AG04450 (cell line): ENCODE measurements around the gene HCRT. TPM values are rescaled to one million over a fixed set of nuclear protein-coding genes. Genes with fewer than 3 reads are reported as not detected.

ENCODE experiments used
- CTCF ChIA-PET: fragments of 300-600, 350-600 bp; formaldehyde crosslinking; extraction: SDS; loops from one replicate; lab custom pipeline; 2022; ENCODE audit warnings: antibody characterized with exemption, inconsistent platforms; lab: Charles Lee
- POLR2A ChIA-PET: fragments of 350-600 bp; formaldehyde crosslinking; extraction: SDS; loops from one replicate; lab custom pipeline; 2021; ENCODE audit warnings: antibody characterized with exemption, inconsistent platforms; lab: Yijun Ruan, JAX
- DNase-seq: peaks from one replicate; pipeline ENCODE4 v3.0.0-alpha.2; 2011; ENCODE audit warnings: low read depth, low spot score
- H3K27ac ChIP-seq: one replicate; pipeline ENCODE4 v1.5.1; 2012; ENCODE audit warnings: low read depth, low read length, control low read depth
- H3K27me3 ChIP-seq: one replicate; pipeline ENCODE4 v1.6.0; 2012; ENCODE audit warnings: low read length; ENCODE audit not compliant: control insufficient read depth, insufficient read depth
- H3K4me3 ChIP-seq: 2 replicates; pipeline ENCODE4 v1.5.1; 2011; ENCODE audit warnings: mild to moderate bottlenecking, low read depth, low read length, control low read depth
- H3K9me3 ChIP-seq: 2 replicates; pipeline ENCODE4 v1.5.1; 2012; ENCODE audit warnings: low read length; ENCODE audit not compliant: control insufficient read depth, insufficient read depth
- CTCF ChIP-seq: IDR thresholded peaks from 2 replicates; pipeline ENCODE4 v1.5.1; 2011; ENCODE audit warnings: low read depth, low read length, control low read depth, inconsistent platforms
- polyA plus RNA-seq: library from polyadenylated mRNA; depleted of rRNA; stranded (reverse); fragments of >200 nt; gene quantifications from 2 replicates; pipeline ENCODE4 v1.2.3, GENCODE V29; 2011

HCRT gene
- polyA plus RNA-seq, 1 experiment: not detected

- DNase-seq: no peak
- Histone ChIP-seq H3K27ac (no peak overlapping the region), H3K27me3 (peaks cover 28% of the 10 kb centered on the region), H3K9me3 (no peaks in the 10 kb centered on the region; the same call in 1 of the 2 replicates), H3K4me3 (no peak overlapping the region)
- ChIA-PET CTCF (interaction anchor here (0.6 kb wide), 1 partner anchor 71 kb away, joined by 3 read pairs; no protein-coding TSS in a partner anchor), POLR2A (interaction anchor here (0.6 kb wide), 1 partner anchor 568 kb away, joined by 3 read pairs; no protein-coding TSS in a partner anchor)
- TF ChIP-seq CTCF: no peak
These were observed 13.4 kb downstream of the HCRT start for GRCh38 chr17:42171831-42172230.

GRCh38 chr17:42169351-42169750 lies 15.9 kb downstream of the HCRT start:
- TF ChIP-seq CTCF: no peak
- Histone ChIP-seq H3K9me3 (no peaks in the 10 kb centered on the region; the same call in 1 of the 2 replicates), H3K27ac (no peak overlapping the region), H3K4me3 (no peak overlapping the region), H3K27me3 (peaks cover 23% of the 10 kb centered on the region)
- ChIA-PET CTCF (no interaction called here), POLR2A (no interaction called here)
- no peak for DNase-seq

GRCh38 chr17:42167807-42168206 lies 17.4 kb downstream of the HCRT start:
- Histone ChIP-seq H3K27ac (no peak overlapping the region), H3K9me3 (no peaks in the 10 kb centered on the region; the same call in 1 of the 2 replicates), H3K27me3 (peaks cover 15% of the 10 kb centered on the region), H3K4me3 (no peak overlapping the region)
- CTCF ChIA-PET: no interaction called here
- POLR2A ChIA-PET: interaction anchor here (0.6 kb wide), 1 partner anchor 347 kb away, joined by 4 read pairs; no protein-coding TSS in a partner anchor
- DNase-seq: no peak
- no peak for TF ChIP-seq CTCF

GRCh38 chr17:42166196-42166763 lies 19.0 kb downstream of the HCRT start:
- POLR2A ChIA-PET: no interaction called here
- H3K9me3 ChIP-seq: no peaks in the 10 kb centered on the region; the same call in 1 of the 2 replicates
- DNase-seq: no peak

More at GRCh38 chr17:42166196-42166763, 19.0 kb downstream of the HCRT start:
- Histone ChIP-seq H3K4me3 (no peak overlapping the region), H3K27me3 (peaks cover 12% of the 10 kb centered on the region), H3K27ac (no peak overlapping the region)
- no peak for TF ChIP-seq CTCF
- CTCF ChIA-PET: no interaction called here
